ENCODE measurements around the gene SH2B3.
"Not testable (repeated sequence)": the region's sequence is repeated elsewhere in the genome, so short reads cannot be mapped to it uniquely, and the experiment has no call there.

DNA sequence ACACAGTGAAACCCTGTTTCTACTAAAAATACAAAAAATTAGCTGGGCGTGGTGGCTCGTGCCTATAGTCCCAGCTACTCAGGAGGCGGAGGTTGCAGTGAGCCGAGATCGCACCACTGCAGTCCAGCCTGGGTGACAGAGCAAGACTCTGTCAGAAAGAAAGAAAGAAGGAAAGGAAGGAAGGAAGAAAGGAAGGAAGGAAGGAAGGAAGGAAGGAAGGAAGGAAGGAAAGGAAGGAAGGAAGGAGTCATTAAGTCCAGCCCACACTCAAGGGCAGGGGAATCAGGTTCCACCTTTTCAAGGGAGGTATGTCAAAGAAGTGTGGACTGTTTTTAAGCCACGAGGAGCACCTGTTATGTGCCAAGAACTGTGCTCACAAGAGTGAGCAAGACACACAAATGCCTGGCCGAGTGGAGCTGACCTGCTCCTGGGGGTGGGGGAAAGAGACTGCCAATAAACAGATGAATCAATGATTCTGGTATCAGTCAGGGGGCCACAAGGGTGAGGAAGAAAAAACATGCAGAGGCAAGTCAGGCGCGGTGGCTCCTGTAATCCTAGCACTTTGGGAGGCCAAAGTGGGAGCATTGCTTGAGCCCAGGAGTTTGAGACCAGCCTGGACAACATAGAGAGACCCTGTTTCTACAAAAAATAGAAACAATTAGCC is 5.8 kb upstream of the SH2B3 start:
- TF ChIP-seq POLR2A (IDR thresholded peaks at IDR 0.05): not testable (repeated sequence)
- TF ChIP-seq, protein P1, sequence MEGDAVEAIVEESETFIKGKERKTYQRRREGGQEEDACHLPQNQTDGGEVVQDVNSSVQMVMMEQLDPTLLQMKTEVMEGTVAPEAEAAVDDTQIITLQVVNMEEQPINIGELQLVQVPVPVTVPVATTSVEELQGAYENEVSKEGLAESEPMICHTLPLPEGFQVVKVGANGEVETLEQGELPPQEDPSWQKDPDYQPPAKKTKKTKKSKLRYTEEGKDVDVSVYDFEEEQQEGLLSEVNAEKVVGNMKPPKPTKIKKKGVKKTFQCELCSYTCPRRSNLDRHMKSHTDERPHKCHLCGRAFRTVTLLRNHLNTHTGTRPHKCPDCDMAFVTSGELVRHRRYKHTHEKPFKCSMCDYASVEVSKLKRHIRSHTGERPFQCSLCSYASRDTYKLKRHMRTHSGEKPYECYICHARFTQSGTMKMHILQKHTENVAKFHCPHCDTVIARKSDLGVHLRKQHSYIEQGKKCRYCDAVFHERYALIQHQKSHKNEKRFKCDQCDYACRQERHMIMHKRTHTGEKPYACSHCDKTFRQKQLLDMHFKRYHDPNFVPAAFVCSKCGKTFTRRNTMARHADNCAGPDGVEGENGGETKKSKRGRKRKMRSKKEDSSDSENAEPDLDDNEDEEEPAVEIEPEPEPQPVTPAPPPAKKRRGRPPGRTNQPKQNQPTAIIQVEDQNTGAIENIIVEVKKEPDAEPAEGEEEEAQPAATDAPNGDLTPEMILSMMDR (IDR thresholded peaks at IDR 0.05): not testable (repeated sequence)

Data from esophagus squamous epithelium (tissue), 4 donors.